ENCODE data around the gene MYOM1.
A peak's percentile ranks its signal among the peaks of the same experiment; 100 is the strongest.
"Not testable (repeated sequence)": the region's sequence is repeated elsewhere in the genome, so short reads cannot be mapped to it uniquely, and the experiment has no call there.

The MYOM1 gene

DNA sequence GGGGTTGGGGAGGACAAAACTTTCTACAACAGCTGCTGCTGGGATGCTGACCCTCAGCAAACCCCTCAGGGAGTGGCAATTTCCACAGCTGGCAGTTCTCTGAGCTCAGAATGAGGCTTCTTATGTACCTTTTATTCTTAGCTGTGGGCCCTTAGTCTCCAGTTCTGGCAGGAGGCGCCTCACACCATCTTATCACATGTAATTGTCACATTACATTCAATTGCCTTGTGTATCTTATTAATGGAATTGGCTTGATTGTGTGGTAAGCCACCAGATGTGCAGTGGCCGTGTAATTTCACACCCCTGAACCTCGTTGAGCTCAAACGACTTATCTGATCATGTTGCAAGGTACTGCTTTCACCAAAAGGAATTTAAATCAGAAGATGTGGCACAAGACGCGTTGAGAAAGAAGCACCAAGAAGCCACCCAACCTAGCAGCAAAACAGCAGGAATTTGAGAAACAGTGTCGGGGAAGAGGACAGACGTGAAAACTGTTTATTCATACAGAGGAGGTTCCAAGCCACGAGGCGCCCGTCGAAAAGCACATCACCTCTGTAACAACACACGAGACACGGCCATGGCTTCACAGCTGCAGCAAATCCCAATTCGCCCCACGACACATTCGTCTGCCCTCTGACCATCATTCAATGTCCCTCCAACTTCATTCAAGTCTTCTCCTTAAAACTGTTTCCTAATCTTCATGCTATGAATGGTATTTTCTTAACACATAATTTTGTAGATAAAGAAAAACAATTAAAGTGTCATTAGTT is 153.2 kb downstream of the MYOM1 start:
- H3K79me2 ChIP-seq (ENCODE audit: control insufficient read depth, insufficient read depth, low read length): no peaks in the 10 kb centered on the region
- H3K9ac ChIP-seq (ENCODE audit: low read length): no peak overlapping the region
- H3K36me3 ChIP-seq (ENCODE audit: control insufficient read depth, insufficient read depth, low read length): no peaks in the 10 kb centered on the region
- no peaks in the 10 kb centered on the region for H3K4me1 ChIP-seq (ENCODE audit: control insufficient read depth, low read depth, low read length)
- no peak overlapping the region for H4K5ac ChIP-seq (ENCODE audit: low read length)
- H3K18ac ChIP-seq (ENCODE audit: low read length): no peak overlapping the region
- H3K27me3 ChIP-seq (ENCODE audit: insufficient read depth, low read length, poor library complexity): no peaks in the 10 kb centered on the region
- no peak overlapping the region for H3K4ac ChIP-seq (ENCODE audit: low read depth, low read length)
- H3K56ac ChIP-seq (ENCODE audit: low read length): no peak overlapping the region
- H2BK5ac ChIP-seq (ENCODE audit: low read length): no peak overlapping the region
- H2BK15ac ChIP-seq (replicated peaks; ENCODE audit: low read depth): no peak overlapping the region
- no peak overlapping the region for H2BK120ac ChIP-seq (ENCODE audit: low read depth, low read length)
- H2AK5ac ChIP-seq (ENCODE audit: low read length): no peak overlapping the region
- no peak overlapping the region for H4K8ac ChIP-seq (ENCODE audit: low read depth, low read length)
- WGBS (ENCODE audit: extremely low coverage, insufficient coverage, low lambda C conversion rate): no CpG with 5 or more reads among the region's 17 CpGs
- H3K23ac ChIP-seq (ENCODE audit: low read length): no peak overlapping the region
- no peak overlapping the region for H3K27ac ChIP-seq (ENCODE audit: low read depth, low read length)
- H3K79me1 ChIP-seq (ENCODE audit: low read length): no peaks in the 10 kb centered on the region
- no peak overlapping the region for H3K4me2 ChIP-seq (ENCODE audit: low read length)
- peak; percentile 58 for DNase-seq
- H3K4me3 ChIP-seq (ENCODE audit: low read length): no peak overlapping the region

DNA sequence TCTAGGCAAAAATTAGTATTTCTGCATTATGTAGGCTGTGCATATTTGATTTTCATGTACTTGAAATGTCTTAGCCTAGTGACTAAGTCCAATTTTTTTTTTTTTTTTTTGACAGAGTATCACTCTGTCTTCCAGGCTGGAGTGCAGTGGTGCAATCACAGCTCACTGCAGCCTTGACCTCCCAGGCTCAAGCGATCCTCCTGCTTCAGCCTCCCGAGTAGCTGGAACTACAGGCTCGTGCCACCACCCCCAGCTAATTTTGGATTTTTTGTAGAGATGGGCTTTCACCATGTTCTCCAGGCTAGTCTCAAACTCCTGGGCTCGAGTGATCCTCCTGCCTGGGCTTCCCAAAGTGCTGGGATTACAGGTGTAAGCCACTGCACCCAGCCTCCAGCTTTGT is 156.0 kb downstream of the MYOM1 start:
- H2BK120ac ChIP-seq (ENCODE audit: low read depth, low read length); H3K27ac ChIP-seq (ENCODE audit: low read depth, low read length); H2BK15ac ChIP-seq (replicated peaks; ENCODE audit: low read depth); H3K18ac ChIP-seq (ENCODE audit: low read length); H3K4me2 ChIP-seq (ENCODE audit: low read length); H3K56ac ChIP-seq (ENCODE audit: low read length); H3K9ac ChIP-seq (ENCODE audit: low read length); H3K36me3 ChIP-seq (ENCODE audit: control insufficient read depth, insufficient read depth, low read length); H4K8ac ChIP-seq (ENCODE audit: low read depth, low read length); DNase-seq; H3K23ac ChIP-seq (ENCODE audit: low read length); H3K4me3 ChIP-seq (ENCODE audit: low read length); H4K5ac ChIP-seq (ENCODE audit: low read length); H3K4me1 ChIP-seq (ENCODE audit: control insufficient read depth, low read depth, low read length); H3K4ac ChIP-seq (ENCODE audit: low read depth, low read length); H2BK5ac ChIP-seq (ENCODE audit: low read length); H3K79me1 ChIP-seq (ENCODE audit: low read length); H3K79me2 ChIP-seq (ENCODE audit: control insufficient read depth, insufficient read depth, low read length); H3K27me3 ChIP-seq (ENCODE audit: insufficient read depth, low read length, poor library complexity); H2AK5ac ChIP-seq (ENCODE audit: low read length): not testable (repeated sequence)
- WGBS (ENCODE audit: extremely low coverage, insufficient coverage, low lambda C conversion rate): no CpG with 5 or more reads among the region's 4 CpGs

DNA sequence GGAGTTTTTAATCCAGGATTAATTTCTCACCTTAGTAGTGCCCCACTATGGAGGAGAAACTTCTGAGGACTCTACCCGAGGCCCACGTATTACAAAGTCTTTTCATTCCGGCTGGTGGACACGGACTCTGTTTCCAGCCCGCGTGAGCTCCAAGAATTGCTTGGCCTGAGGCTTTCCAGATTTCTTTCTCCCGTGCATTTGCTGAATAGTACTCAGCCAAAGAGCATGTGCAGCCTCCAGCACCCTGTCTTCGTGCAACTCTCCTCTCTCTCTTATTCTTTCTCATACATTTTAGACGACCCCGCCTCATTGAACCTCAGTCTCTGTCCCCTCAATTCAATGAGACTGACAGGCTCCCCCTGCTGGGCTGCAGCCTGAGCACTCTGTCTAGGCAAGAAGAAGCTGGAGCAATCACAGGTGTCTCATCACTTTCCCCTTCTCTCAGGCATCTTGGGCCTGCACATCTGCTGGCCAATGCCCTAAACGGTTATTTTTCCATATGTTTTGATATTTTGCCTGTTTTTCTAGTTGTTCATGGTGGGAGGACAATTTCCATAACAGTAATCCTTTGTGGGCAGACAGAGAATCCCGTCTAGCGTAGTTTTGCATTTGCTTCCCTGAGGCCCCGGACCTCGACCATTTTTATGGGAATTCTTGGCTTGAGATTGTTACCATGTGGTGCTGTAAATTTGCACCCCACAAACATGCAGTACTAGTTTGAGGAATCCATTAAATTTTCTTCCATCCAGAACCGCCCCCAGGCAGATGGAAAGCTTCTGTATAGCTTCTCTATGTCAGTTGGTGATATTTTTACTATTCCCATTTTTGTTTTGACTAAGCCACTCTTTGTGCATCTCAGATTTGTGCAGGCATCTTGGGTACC is 156.7 kb downstream of the MYOM1 start:
- no peaks in the 10 kb centered on the region for H3K4me1 ChIP-seq (ENCODE audit: control insufficient read depth, low read depth, low read length)
- no CpG with 5 or more reads among the region's 16 CpGs for WGBS (ENCODE audit: extremely low coverage, insufficient coverage, low lambda C conversion rate)
- no peak overlapping the region for H4K5ac ChIP-seq (ENCODE audit: low read length)
- H3K27me3 ChIP-seq (ENCODE audit: insufficient read depth, low read length, poor library complexity): no peaks in the 10 kb centered on the region
- H3K79me2 ChIP-seq (ENCODE audit: control insufficient read depth, insufficient read depth, low read length): no peaks in the 10 kb centered on the region
- H3K4me2 ChIP-seq (ENCODE audit: low read length): no peak overlapping the region
- H3K9ac ChIP-seq (ENCODE audit: low read length): no peak overlapping the region
- H2BK5ac ChIP-seq (ENCODE audit: low read length): no peak overlapping the region
- peak; percentile 68 for DNase-seq
- H2AK5ac ChIP-seq (ENCODE audit: low read length): no peak overlapping the region
- H3K18ac ChIP-seq (ENCODE audit: low read length): no peak overlapping the region
- no peak overlapping the region for H3K4me3 ChIP-seq (ENCODE audit: low read length)
- H3K79me1 ChIP-seq (ENCODE audit: low read length): no peaks in the 10 kb centered on the region
- H3K36me3 ChIP-seq (ENCODE audit: control insufficient read depth, insufficient read depth, low read length): no peaks in the 10 kb centered on the region
- H2BK15ac ChIP-seq (replicated peaks; ENCODE audit: low read depth): no peak overlapping the region
- H2BK120ac ChIP-seq (ENCODE audit: low read depth, low read length): no peak overlapping the region
- no peak overlapping the region for H3K23ac ChIP-seq (ENCODE audit: low read length)
- no peak overlapping the region for H4K8ac ChIP-seq (ENCODE audit: low read depth, low read length)
- H3K27ac ChIP-seq (ENCODE audit: low read depth, low read length): no peak overlapping the region
- no peak overlapping the region for H3K56ac ChIP-seq (ENCODE audit: low read length)
- no peak overlapping the region for H3K4ac ChIP-seq (ENCODE audit: low read depth, low read length)

DNA sequence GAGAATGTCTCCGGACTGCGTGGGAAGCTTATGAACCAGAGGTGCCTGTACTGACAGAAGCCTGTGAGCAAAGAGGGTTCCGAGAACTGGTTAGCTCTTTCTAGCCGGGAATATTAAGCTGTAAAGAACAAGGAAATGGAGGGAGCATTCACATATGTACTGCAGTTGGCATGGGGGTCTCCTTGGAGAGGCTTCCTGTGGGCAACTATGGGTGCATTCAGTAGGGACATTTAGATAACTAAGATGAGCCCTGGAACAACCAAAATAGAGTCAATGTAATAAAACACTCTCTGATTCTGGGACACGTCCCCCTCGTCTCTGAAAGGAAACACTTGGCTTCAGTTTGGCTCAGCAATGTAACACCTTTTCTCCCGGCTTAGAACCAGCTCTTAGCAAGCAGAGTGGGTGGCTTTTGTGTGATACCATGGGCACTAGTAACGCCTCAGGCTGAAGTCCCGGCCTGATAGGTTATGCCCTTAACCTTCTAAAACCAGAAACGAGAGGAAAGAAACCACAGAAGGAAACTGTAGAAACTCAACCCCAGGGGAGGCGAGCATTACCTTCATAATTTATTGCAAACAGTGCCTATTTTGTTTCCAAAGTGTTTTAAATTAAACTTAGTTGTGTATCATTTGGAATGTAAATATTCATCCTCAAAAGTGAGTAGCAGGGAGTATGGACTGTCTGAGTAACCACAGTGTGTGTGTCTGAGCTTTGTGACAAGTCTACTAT is 158.0 kb downstream of the MYOM1 start:
- no peak overlapping the region for H2BK120ac ChIP-seq (ENCODE audit: low read depth, low read length)
- no peak overlapping the region for H3K4ac ChIP-seq (ENCODE audit: low read depth, low read length)
- no peak overlapping the region for H3K23ac ChIP-seq (ENCODE audit: low read length)
- H3K4me3 ChIP-seq (ENCODE audit: low read length): no peak overlapping the region
- H4K5ac ChIP-seq (ENCODE audit: low read length): no peak overlapping the region
- H3K79me1 ChIP-seq (ENCODE audit: low read length): no peaks in the 10 kb centered on the region
- H3K9ac ChIP-seq (ENCODE audit: low read length): no peak overlapping the region
- DNase-seq: no peak
- no peaks in the 10 kb centered on the region for H3K4me1 ChIP-seq (ENCODE audit: control insufficient read depth, low read depth, low read length)
- no peaks in the 10 kb centered on the region for H3K27me3 ChIP-seq (ENCODE audit: insufficient read depth, low read length, poor library complexity)
- no CpG with 5 or more reads among the region's 11 CpGs for whole genome bisulfite sequencing (ENCODE audit: extremely low coverage, insufficient coverage, low lambda C conversion rate)
- H4K8ac ChIP-seq (ENCODE audit: low read depth, low read length): no peak overlapping the region
- H3K18ac ChIP-seq (ENCODE audit: low read length): no peak overlapping the region
- no peak overlapping the region for H3K56ac ChIP-seq (ENCODE audit: low read length)
- no peak overlapping the region for H2BK15ac ChIP-seq (replicated peaks; ENCODE audit: low read depth)
- no peak overlapping the region for H3K27ac ChIP-seq (ENCODE audit: low read depth, low read length)
- H3K4me2 ChIP-seq (ENCODE audit: low read length): no peak overlapping the region
- no peak overlapping the region for H2AK5ac ChIP-seq (ENCODE audit: low read length)
- H3K36me3 ChIP-seq (ENCODE audit: control insufficient read depth, insufficient read depth, low read length): no peaks in the 10 kb centered on the region
- no peak overlapping the region for H2BK5ac ChIP-seq (ENCODE audit: low read length)
- no peaks in the 10 kb centered on the region for H3K79me2 ChIP-seq (ENCODE audit: control insufficient read depth, insufficient read depth, low read length)

DNA sequence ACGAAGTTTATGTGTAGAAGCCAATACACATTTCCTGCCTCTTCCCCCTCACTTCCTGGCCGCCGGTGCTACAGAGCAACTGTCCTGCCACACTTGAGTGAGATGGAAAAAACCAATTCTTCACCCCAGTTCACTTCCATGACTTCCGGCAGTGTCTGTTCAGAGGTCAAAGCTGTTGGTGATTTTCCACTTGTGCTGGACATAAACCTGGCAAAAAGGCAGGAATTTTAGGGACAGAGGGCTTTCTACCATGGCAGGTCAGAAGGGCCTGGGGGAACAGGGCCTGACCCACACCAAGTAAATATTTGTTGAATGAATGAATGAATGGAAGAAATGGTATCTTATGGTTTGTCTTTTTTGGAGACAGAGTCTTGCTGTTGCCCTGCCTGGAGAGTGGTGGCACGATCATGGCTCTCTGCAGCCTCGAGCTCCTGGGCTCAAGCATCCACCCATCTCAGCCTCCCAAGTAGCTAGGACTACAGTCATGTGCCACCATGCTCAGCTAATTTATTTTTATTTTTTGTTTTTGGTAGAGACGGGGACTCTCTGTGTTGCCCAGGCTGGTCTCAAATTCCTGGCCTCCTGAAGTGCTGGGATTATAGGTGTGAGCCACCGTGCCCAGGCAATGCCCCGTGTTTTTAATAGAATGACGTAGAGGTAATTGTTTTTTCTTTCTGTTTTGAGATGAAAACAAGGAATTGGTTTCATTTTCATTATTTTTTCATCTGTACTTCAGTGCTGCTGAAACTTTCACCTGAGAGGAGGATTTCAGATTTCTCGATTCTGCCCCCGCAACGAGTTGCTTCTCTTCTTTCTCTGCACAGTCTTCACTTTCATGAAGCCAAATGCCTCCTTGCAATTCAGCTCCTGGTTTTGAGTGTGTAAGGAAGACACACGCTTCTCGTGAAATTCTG is 158.8 kb downstream of the MYOM1 start:
- Histone ChIP-seq H3K23ac (ENCODE audit: low read length) (no peak overlapping the region), H4K5ac (ENCODE audit: low read length) (no peak overlapping the region), H2BK15ac (replicated peaks; ENCODE audit: low read depth) (no peak overlapping the region), H3K4me3 (ENCODE audit: low read length) (no peak overlapping the region), H3K56ac (ENCODE audit: low read length) (peak overlapping the region; percentile 10), H3K18ac (ENCODE audit: low read length) (no peak overlapping the region), H3K27ac (ENCODE audit: low read depth, low read length) (no peak overlapping the region), H3K4me1 (ENCODE audit: control insufficient read depth, low read depth, low read length) (no peaks in the 10 kb centered on the region), H3K9ac (ENCODE audit: low read length) (no peak overlapping the region), H3K4ac (ENCODE audit: low read depth, low read length) (no peak overlapping the region), H4K8ac (ENCODE audit: low read depth, low read length) (no peak overlapping the region), H2AK5ac (ENCODE audit: low read length) (no peak overlapping the region), H2BK120ac (ENCODE audit: low read depth, low read length) (no peak overlapping the region), H3K79me1 (ENCODE audit: low read length) (no peaks in the 10 kb centered on the region), H3K27me3 (ENCODE audit: insufficient read depth, low read length, poor library complexity) (no peaks in the 10 kb centered on the region), H2BK5ac (ENCODE audit: low read length) (no peak overlapping the region), H3K79me2 (ENCODE audit: control insufficient read depth, insufficient read depth, low read length) (no peaks in the 10 kb centered on the region), H3K36me3 (ENCODE audit: control insufficient read depth, insufficient read depth, low read length) (no peaks in the 10 kb centered on the region), H3K4me2 (ENCODE audit: low read length) (no peak overlapping the region)
- no peak for DNase-seq
- WGBS (ENCODE audit: extremely low coverage, insufficient coverage, low lambda C conversion rate): no CpG with 5 or more reads among the region's 15 CpGs

Data from mesendoderm (in vitro differentiated cells).